H1 (cell line): ENCODE results near the gene DSG2. TPM values are rescaled to one million over a fixed set of nuclear protein-coding genes. Genes with fewer than 3 reads are reported as not detected.

Experiments
- CTCF ChIA-PET: fragments of 300-600 bp; sonication (Branson Sonifier 250); formaldehyde crosslinking; loops from one replicate; lab custom pipeline; 2021; ENCODE audit not compliant: partially characterized antibody; lab: Charles Lee
- POLR2A ChIA-PET: fragments of 300-600 bp; sonication (Branson Sonifier 250); formaldehyde crosslinking; loops from one replicate; lab custom pipeline; 2021; ENCODE audit warnings: inconsistent platforms; ENCODE audit not compliant: partially characterized antibody; lab: Charles Lee
- DNase-seq, 2 experiments: peaks; one replicate each; pipeline versions ENCODE4 v3.0.0 to v3.0.0-alpha.2; 2010 to 2022; ENCODE audit warnings: low spot score in 2 of 2, low read depth in 1 of 2, mixed read lengths in 1 of 2
- FAIRE-seq: peaks from 2 replicates; lab custom pipeline; 2011; peaks lifted over from hg19 to GRCh38; lab: Jason Lieb, UNC
- H2AFZ ChIP-seq: 2 replicates; pipeline ENCODE4 v1.8.1; 2012; ENCODE audit warnings: low read length, inconsistent platforms
- H2AK5ac ChIP-seq: 2 replicates; pipeline ENCODE4 v1.6.1; 2013; ENCODE audit warnings: low read depth, low read length
- H2BK120ac ChIP-seq: replicated peaks from 2 replicates; pipeline ENCODE3; 2013; ENCODE audit warnings: low read depth, low read length, inconsistent platforms
- H2BK12ac ChIP-seq: 2 replicates; pipeline ENCODE4 v1.6.1; 2013; ENCODE audit warnings: low read depth, low read length
- H2BK15ac ChIP-seq: 2 replicates; pipeline ENCODE4 v1.6.1; 2013; ENCODE audit warnings: low read length
- H2BK20ac ChIP-seq: 2 replicates; pipeline ENCODE4 v1.6.1; 2013; ENCODE audit warnings: low read length
- H2BK5ac ChIP-seq: 2 replicates; pipeline ENCODE4 v1.6.1; 2013; ENCODE audit warnings: low read depth, low read length
- H3K14ac ChIP-seq: 2 replicates; pipeline ENCODE4 v1.6.1; 2013; ENCODE audit warnings: inconsistent platforms; ENCODE audit not compliant: insufficient read length
- H3K18ac ChIP-seq: 2 replicates; pipeline ENCODE4 v1.6.1; 2013; ENCODE audit warnings: low read length; ENCODE audit errors: extremely low read depth
- H3K23ac ChIP-seq: 2 replicates; pipeline ENCODE4 v1.6.1; 2013; ENCODE audit warnings: inconsistent platforms; ENCODE audit not compliant: insufficient read length
- H3K23me2 ChIP-seq: 2 replicates; pipeline ENCODE4 v1.6.1; 2013; ENCODE audit warnings: low read depth, low read length
- H3K27ac ChIP-seq: 2 replicates; pipeline ENCODE4 v1.6.1; 2011; ENCODE audit warnings: low read depth, low read length, inconsistent platforms
- H3K27me3 ChIP-seq, 4 experiments: replicated peaks in 1 of 4; 1 replicate in 1 of 4; 2 replicates in 3 of 4; pipeline versions ENCODE4 v1.6.1 to v1.8.1; 2011 to 2013; ENCODE audit warnings: low read length in 3 of 4, mild to moderate bottlenecking in 3 of 4, inconsistent platforms in 2 of 4, mixed read lengths in 2 of 4, moderate library complexity in 1 of 4; ENCODE audit not compliant: control insufficient read depth in 3 of 4, insufficient read depth in 3 of 4; ENCODE audit errors: extremely low read depth in 1 of 4
- H3K36me3 ChIP-seq, 4 experiments: 2 replicates each; pipeline versions ENCODE4 v1.6.1 to v1.8.1; 2011 to 2013; ENCODE audit warnings: mild to moderate bottlenecking in 4 of 4, low read length in 3 of 4, moderate library complexity in 2 of 4, control low read depth in 1 of 4, inconsistent platforms in 1 of 4; ENCODE audit not compliant: insufficient read depth in 4 of 4, control insufficient read depth in 2 of 4
- H3K4ac ChIP-seq: replicated peaks from 2 replicates; pipeline ENCODE3; 2013; ENCODE audit warnings: low read length, low read depth, mixed read lengths, inconsistent platforms; ENCODE audit not compliant: insufficient read length
- H3K4me1 ChIP-seq, 4 experiments: replicated peaks in 1 of 4; 1 replicate in 1 of 4; 2 replicates in 3 of 4; pipeline versions ENCODE4 v1.6.1 to v1.8.1; 2011 to 2013; ENCODE audit warnings: low read length in 3 of 4, inconsistent platforms in 2 of 4, mixed read lengths in 1 of 4; ENCODE audit not compliant: insufficient read depth in 4 of 4, control insufficient read depth in 3 of 4
- H3K4me2 ChIP-seq, 2 experiments: 2 replicates each; pipeline versions ENCODE4 v1.6.1 to v1.8.1; 2011 to 2013; ENCODE audit warnings: low read depth in 2 of 2, low read length in 2 of 2, control low read depth in 1 of 2, inconsistent platforms in 1 of 2, mild to moderate bottlenecking in 1 of 2; ENCODE audit not compliant: insufficient read depth in 1 of 2
- H3K4me3 ChIP-seq, 4 experiments: fragments of 200-600, 300-600 bp in 1 of 4; sonication (generic), shearing (Covaris generic), sonication (Bioruptor Twin) in 1 of 4; 2 replicates each; pipeline versions ENCODE4 v1.5.1 to v1.8.1; 2011 to 2016; ENCODE audit warnings: low read length in 4 of 4, low read depth in 3 of 4, control low read depth in 2 of 4, inconsistent platforms in 2 of 4, mild to moderate bottlenecking in 2 of 4, mixed read lengths in 1 of 4, moderate library complexity in 1 of 4; ENCODE audit not compliant: insufficient read depth in 2 of 4; ENCODE audit errors: extremely low read depth in 1 of 4
- H3K56ac ChIP-seq: replicated peaks from 2 replicates; pipeline ENCODE3; 2013; ENCODE audit warnings: low read depth, mild to moderate bottlenecking, mixed read lengths, low read length, inconsistent platforms; ENCODE audit not compliant: insufficient read length
- H3K79me1 ChIP-seq: 2 replicates; pipeline ENCODE4 v1.6.1; 2013; ENCODE audit warnings: low read depth, low read length, control low read depth
- H3K79me2 ChIP-seq, 2 experiments: 2 replicates each; pipeline versions ENCODE4 v1.6.1 to v1.8.1; 2012 to 2013; ENCODE audit warnings: low read length in 2 of 2, mild to moderate bottlenecking in 2 of 2, inconsistent platforms in 1 of 2; ENCODE audit not compliant: insufficient read depth in 2 of 2, control insufficient read depth in 1 of 2
- H3K9ac ChIP-seq, 4 experiments: replicated peaks in 1 of 4; 1 replicate in 1 of 4; 2 replicates in 3 of 4; pipeline versions ENCODE4 v1.6.1 to v1.8.1; 2011 to 2013; ENCODE audit warnings: low read depth in 3 of 4, low read length in 3 of 4, control low read depth in 2 of 4, mild to moderate bottlenecking in 2 of 4, moderate library complexity in 2 of 4, inconsistent platforms in 1 of 4; ENCODE audit errors: extremely low read depth in 1 of 4
- H3K9me3 ChIP-seq, 2 experiments: 2 replicates each; pipeline versions ENCODE4 v1.6.1 to v1.8.1; 2012 to 2013; ENCODE audit warnings: mild to moderate bottlenecking in 2 of 2, moderate library complexity in 2 of 2, control low read depth in 1 of 2, inconsistent platforms in 1 of 2, low read depth in 1 of 2, low read length in 1 of 2, mixed read lengths in 1 of 2; ENCODE audit not compliant: insufficient read depth in 2 of 2
- H4K20me1 ChIP-seq, 2 experiments: replicated peaks in 1 of 2; 2 replicates each; pipeline versions ENCODE3 to v1.8.1; 2011 to 2013; ENCODE audit warnings: inconsistent platforms in 2 of 2, low read length in 2 of 2, mild to moderate bottlenecking in 1 of 2; ENCODE audit not compliant: insufficient read depth in 2 of 2, control insufficient read depth in 1 of 2
- H4K5ac ChIP-seq: 2 replicates; pipeline ENCODE4 v1.6.1; 2013; ENCODE audit warnings: low read length, low read depth, mixed read lengths, inconsistent platforms; ENCODE audit not compliant: insufficient read length
- H4K8ac ChIP-seq: 2 replicates; pipeline ENCODE4 v1.8.0; 2013; ENCODE audit warnings: mild to moderate bottlenecking, moderate library complexity, low read length, inconsistent platforms; ENCODE audit not compliant: insufficient read depth; ENCODE audit errors: extremely low read depth
- H4K91ac ChIP-seq: replicated peaks from 2 replicates; pipeline ENCODE3; 2013; ENCODE audit warnings: low read length, mixed read lengths, inconsistent platforms; ENCODE audit not compliant: insufficient read length
- BRCA1 ChIP-seq: IDR thresholded peaks from 2 replicates; pipeline ENCODE4 v1.6.1; 2012; ENCODE audit warnings: low read depth, low read length, improper control_type of control experiment
- EGR1 ChIP-seq: IDR thresholded peaks from 2 replicates; pipeline ENCODE4 v1.6.1; 2011; ENCODE audit warnings: low read depth, low read length, borderline replicate concordance
- WGBS, 2 experiments: shearing (Covaris generic) in 1 of 2; methylation state at CpG; one replicate each; pipeline versions ENCODE4 v1.1.6 to v1.1.7; 2013 to 2015; ENCODE audit warnings: low lambda C conversion rate in 2 of 2, mixed read lengths in 2 of 2, inconsistent platforms in 1 of 2, low coverage in 1 of 2, missing lambda C conversion rate in 1 of 2; ENCODE audit not compliant: insufficient replicate concordance in 2 of 2, insufficient coverage in 1 of 2, insufficient read length in 1 of 2; ENCODE audit errors: extremely low coverage in 1 of 2, missing lambda C conversion rate in 1 of 2; 5-methylcytosine and 5-hydroxymethylcytosine counted together
- polyA plus RNA-seq, 7 experiments: library from polyadenylated mRNA; depleted of rRNA in 3 of 7; stranded (reverse) in 5 of 7; unstranded in 2 of 7; fragments of >200 nt in 5 of 7; fragments of 200-250 nt in 2 of 7; gene quantifications; 1 replicate in 5 of 7; 2 replicates in 1 of 7; 4 replicates in 1 of 7; pipeline versions ENCODE4 v1.2.1 to v1.2.3, GENCODE V29; 2011 to 2013; ENCODE audit warnings: missing spikeins in 2 of 7, mixed read lengths in 2 of 7
- total RNA-seq: library from RNA; stranded (reverse); fragmentation: NEBNext Ultra II Directional; extraction: Animal tissue kit (Norgen Biotek cat#: 25700); gene quantifications from 2 replicates; pipeline ENCODE4 v1.2.1, GENCODE V29; 2021

The DSG2 gene
- total and polyA plus RNA-seq, 2 of the 8 experiments (the other 6 are each of a cell fraction or from before 2014, with no cell fraction given) = 60.1 to 144 TPM

DNA sequence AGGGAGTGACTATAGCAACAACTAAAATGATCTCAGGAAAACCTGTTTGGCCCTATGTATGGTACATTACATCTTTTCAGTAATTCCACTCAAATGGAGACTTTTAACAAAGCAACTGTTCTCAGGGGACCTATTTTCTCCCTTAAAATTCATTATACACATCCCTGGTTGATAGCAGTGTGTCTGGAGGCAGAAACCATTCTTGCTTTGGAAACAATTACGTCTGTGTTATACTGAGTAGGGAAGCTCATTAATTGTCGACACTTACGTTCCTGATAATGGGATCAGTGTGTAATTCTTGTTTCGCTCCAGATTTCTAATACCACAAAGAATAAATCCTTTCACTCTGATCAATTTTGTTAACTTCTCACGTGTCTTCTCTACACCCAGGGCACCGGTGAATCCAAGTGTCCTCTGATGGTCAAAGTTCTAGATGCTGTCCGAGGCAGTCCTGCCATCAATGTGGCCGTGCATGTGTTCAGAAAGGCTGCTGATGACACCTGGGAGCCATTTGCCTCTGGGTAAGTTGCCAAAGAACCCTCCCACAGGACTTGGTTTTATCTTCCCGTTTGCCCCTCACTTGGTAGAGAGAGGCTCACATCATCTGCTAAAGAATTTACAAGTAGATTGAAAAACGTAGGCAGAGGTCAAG, 94.7 kb downstream of the DSG2 start:
- no peaks in the 10 kb centered on the region for H3K79me2 ChIP-seq
- H4K91ac ChIP-seq = no peak overlapping the region
- H4K8ac ChIP-seq = no peak overlapping the region
- ChIA-PET CTCF (interaction anchor here (1.2 to 2.7 kb wide), 2 partner anchors 18 to 88 kb away, joined by 3 to 11 read pairs; no protein-coding TSS in a partner anchor), POLR2A (no interaction called here)
- no peaks in the 10 kb centered on the region for H3K79me1 ChIP-seq
- H4K20me1 ChIP-seq = no peaks in the 10 kb centered on the region
- no peak overlapping the region for H3K56ac ChIP-seq
- TF ChIP-seq EGR1 = no peak
- no peak for TF ChIP-seq BRCA1
- H3K23me2 ChIP-seq = no peaks in the 10 kb centered on the region
- H3K27me3 ChIP-seq = no peaks in the 10 kb centered on the region
- H3K23ac ChIP-seq = no peak overlapping the region
- FAIRE-seq (no peak), DNase-seq (no peak)
- H2BK12ac ChIP-seq = no peak overlapping the region
- H2BK5ac ChIP-seq = no peak overlapping the region
- no peaks in the 10 kb centered on the region for H3K9me3 ChIP-seq
- H3K27ac ChIP-seq = no peak overlapping the region
- no peak overlapping the region for H2BK120ac ChIP-seq
- no peak overlapping the region for H2AK5ac ChIP-seq
- no peak overlapping the region for H3K4me3 ChIP-seq
- H2BK20ac ChIP-seq = no peak overlapping the region
- H3K18ac ChIP-seq = no peak overlapping the region
- H3K14ac ChIP-seq = no peak overlapping the region
- H2BK15ac ChIP-seq = no peak overlapping the region
- H3K4me1 ChIP-seq = no peaks in the 10 kb centered on the region
- no peaks in the 10 kb centered on the region for H3K36me3 ChIP-seq
- no peak overlapping the region for H3K4ac ChIP-seq
- 87% methylated on average over 10 of the region's 10 CpGs; no CpG with 5 or more reads in 1 of the 2 experiments for WGBS, 2 experiments
- no peak overlapping the region for H3K9ac ChIP-seq
- H4K5ac ChIP-seq = no peak overlapping the region
- no peak overlapping the region for H3K4me2 ChIP-seq
- no peak overlapping the region for H2AFZ ChIP-seq
